Stomach (tissue), 9 donors: ENCODE data around the gene SAP30. TPM values are rescaled to one million over a fixed set of nuclear protein-coding genes. Genes with fewer than 3 reads are reported as not detected.

Source experiments
- DNase-seq, 2 donors: peaks; one replicate each; pipeline versions ENCODE4 v3.0.0 to v3.0.0-alpha.2; 2013 to 2019
- H3K27ac ChIP-seq, 5 donors: fragments of 200-600 bp in 4 of 5; sonication (generic) in 4 of 5; one replicate each; pipeline ENCODE4 v1.5.1; 2013 to 2019; ENCODE audit warnings: mild to moderate bottlenecking in 1 of 5, moderate library complexity in 1 of 5
- H3K27me3 ChIP-seq, 3 donors: fragments of 200-600 bp; sonication (generic); one replicate each; pipeline ENCODE4 v1.5.1; 2017 to 2019; ENCODE audit warnings: mixed run types in 1 of 3
- H3K36me3 ChIP-seq, 4 donors: fragments of 200-600 bp; sonication (generic); 1 replicate in 3 of 4; 2 replicates in 1 of 4; pipeline ENCODE4 v1.5.1; 2016 to 2019
- H3K4me1 ChIP-seq, 4 donors: fragments of 200-600 bp; sonication (generic); one replicate each; pipeline ENCODE4 v1.5.1; 2016 to 2019
- H3K4me3 ChIP-seq, 4 donors: fragments of 200-600 bp; sonication (generic) in 3 of 4; one replicate each; pipeline ENCODE4 v1.5.1; 2016 to 2019; ENCODE audit warnings: mild to moderate bottlenecking in 1 of 4
- H3K9me3 ChIP-seq, 4 donors: fragments of 200-600 bp; sonication (generic); one replicate each; pipeline ENCODE4 v1.5.1; 2016 to 2019
- EP300 ChIP-seq: sonication (generic); formaldehyde crosslinking; IDR thresholded peaks from one replicate; pipeline ENCODE4 v1.6.1; 2017; ENCODE audit warnings: antibody characterized with exemption
- POLR2A ChIP-seq, 4 donors: fragments of 450-650 bp; IDR thresholded peaks; one replicate each; pipeline ENCODE4 v1.6.1; 2016; ENCODE audit warnings: antibody characterized with exemption in 4 of 4, control low read depth in 2 of 4, mild to moderate bottlenecking in 1 of 4, moderate library complexity in 1 of 4
- POLR2AphosphoS5 ChIP-seq, 3 donors: sonication (generic); formaldehyde crosslinking; IDR thresholded peaks; one replicate each; pipeline ENCODE4 v1.6.1; 2016; ENCODE audit warnings: antibody characterized with exemption in 3 of 3
- WGBS, 5 donors: extraction: QIAGEN DNeasy Blood & Tissue Kit in 3 of 5; methylation state at CpG; one replicate each; pipeline versions ENCODE4 v1.1.5 to v1.1.7; 2013 to 2018; 5-methylcytosine and 5-hydroxymethylcytosine counted together
- intact Hi-C: fragments of 100-400 bp; cut with DNase I; formaldehyde crosslinking; loops from one replicate; pipeline ENCODE4 v1.15.1; 2023; ENCODE audit warnings: low total_unique reads
- polyA plus RNA-seq, 3 donors: library from polyadenylated mRNA; stranded (reverse); fragments of 200-250 nt; gene quantifications; one replicate each; pipeline ENCODE4 v1.2.3, GENCODE V29; 2013
- total RNA-seq, 5 donors: library from RNA; depleted of rRNA; stranded (reverse); fragments of >200 nt; gene quantifications; one replicate each; pipeline versions ENCODE4 v1.1.0 to v1.2.3, GENCODE V29; 2014 to 2016
- TF ChIP-seq, protein P1 (sequence below), 7 experiments: fragments of 450-650 bp in 4 of 7; fragments of 200-600 bp in 3 of 7; sonication (generic) in 3 of 7; IDR thresholded peaks; one replicate each; pipeline ENCODE4 v1.5.1; 2016 to 2019; ENCODE audit warnings: antibody characterized with exemption in 7 of 7, control low read depth in 2 of 7, mild to moderate bottlenecking in 1 of 7
- donor health status: healthy with polysubstance abuse.
- donor health status: Bipolar disorder and iron deficiency.
- donor health status: healthy.

Gene SAP30
- total and polyA plus RNA-seq, 8 donors, result 3.1 to 24.0 (median 9.3) TPM

DNA sequence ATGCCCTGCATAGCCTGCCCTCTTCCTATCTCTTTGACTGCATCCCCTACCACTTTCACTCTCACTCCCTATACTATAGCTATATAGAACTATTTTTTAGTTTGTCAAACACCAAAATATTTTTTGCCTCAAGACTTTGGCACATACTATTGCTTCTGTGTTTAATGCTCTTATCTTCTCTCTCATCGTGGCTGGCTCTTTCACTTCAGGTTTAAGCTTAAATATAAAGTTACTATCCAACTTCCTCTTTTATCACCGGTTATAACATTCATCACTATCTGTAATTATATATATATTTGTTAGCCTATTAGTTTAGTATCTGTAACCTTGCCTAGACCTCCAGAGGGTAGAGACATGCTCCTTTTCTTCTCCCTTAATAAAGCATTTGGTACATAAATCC, 25.1 kb upstream of the SAP30 start:
- intact Hi-C loops, result no loop called here
- TF ChIP-seq, protein P1, sequence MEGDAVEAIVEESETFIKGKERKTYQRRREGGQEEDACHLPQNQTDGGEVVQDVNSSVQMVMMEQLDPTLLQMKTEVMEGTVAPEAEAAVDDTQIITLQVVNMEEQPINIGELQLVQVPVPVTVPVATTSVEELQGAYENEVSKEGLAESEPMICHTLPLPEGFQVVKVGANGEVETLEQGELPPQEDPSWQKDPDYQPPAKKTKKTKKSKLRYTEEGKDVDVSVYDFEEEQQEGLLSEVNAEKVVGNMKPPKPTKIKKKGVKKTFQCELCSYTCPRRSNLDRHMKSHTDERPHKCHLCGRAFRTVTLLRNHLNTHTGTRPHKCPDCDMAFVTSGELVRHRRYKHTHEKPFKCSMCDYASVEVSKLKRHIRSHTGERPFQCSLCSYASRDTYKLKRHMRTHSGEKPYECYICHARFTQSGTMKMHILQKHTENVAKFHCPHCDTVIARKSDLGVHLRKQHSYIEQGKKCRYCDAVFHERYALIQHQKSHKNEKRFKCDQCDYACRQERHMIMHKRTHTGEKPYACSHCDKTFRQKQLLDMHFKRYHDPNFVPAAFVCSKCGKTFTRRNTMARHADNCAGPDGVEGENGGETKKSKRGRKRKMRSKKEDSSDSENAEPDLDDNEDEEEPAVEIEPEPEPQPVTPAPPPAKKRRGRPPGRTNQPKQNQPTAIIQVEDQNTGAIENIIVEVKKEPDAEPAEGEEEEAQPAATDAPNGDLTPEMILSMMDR (IDR thresholded peaks at IDR 0.05), result no peak
- TF ChIP-seq POLR2AphosphoS5 (IDR thresholded peaks at IDR 0.05), result no peak
- TF ChIP-seq EP300, result no peak
- no peak for TF ChIP-seq POLR2A (IDR thresholded peaks at IDR 0.05)
- H3K4me3 ChIP-seq, result no peak overlapping the region
- H3K9me3 ChIP-seq, result no peaks in the 10 kb centered on the region
- no peaks in the 10 kb centered on the region for H3K27me3 ChIP-seq
- DNase-seq, result no peak
- whole genome bisulfite sequencing, 5 donors, result 41 to 60% (median 51%) methylated on average over 2 of the region's 2 CpGs
- no peak overlapping the region for H3K27ac ChIP-seq
- H3K36me3 ChIP-seq, result no peaks in the 10 kb centered on the region
- H3K4me1 ChIP-seq, result no peaks in the 10 kb centered on the region

DNA sequence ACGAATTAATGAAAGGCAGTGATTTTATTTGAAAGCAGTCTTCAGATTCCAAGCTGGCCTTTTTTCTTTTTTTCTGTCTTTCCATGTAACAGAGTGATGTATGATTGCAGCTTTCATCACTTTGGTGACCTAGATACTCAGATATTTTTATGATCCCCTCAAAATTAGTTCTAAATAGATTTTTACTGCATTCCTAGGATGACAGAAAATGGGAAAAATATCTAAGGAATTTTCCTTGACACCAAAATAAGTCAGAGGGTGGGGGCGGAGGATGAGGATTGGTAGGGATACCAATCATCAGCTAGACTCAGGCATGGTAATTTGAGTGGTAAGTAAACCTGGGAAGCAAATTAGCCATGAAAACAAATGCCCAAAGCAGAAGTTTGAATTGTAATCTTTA, 24.7 kb upstream of the SAP30 start:
- Histone ChIP-seq H3K9me3 (no peaks in the 10 kb centered on the region), H3K27ac (no peak overlapping the region), H3K36me3 (no peaks in the 10 kb centered on the region), H3K27me3 (no peaks in the 10 kb centered on the region), H3K4me1 (no peaks in the 10 kb centered on the region), H3K4me3 (no peak overlapping the region)
- TF ChIP-seq POLR2A (IDR thresholded peaks at IDR 0.05), result no peak
- WGBS, 5 donors, result 49 to 94% (median 87%) methylated on average over 2 of the region's 2 CpGs
- no peak for DNase-seq
- intact Hi-C loops, result no loop called here

GRCh38 chr4:173347467-173347866, 23.3 kb upstream of the SAP30 start:
- Histone ChIP-seq H3K36me3 (no peaks in the 10 kb centered on the region), H3K4me1 (no peaks in the 10 kb centered on the region), H3K27ac (no peak overlapping the region), H3K4me3 (no peak overlapping the region), H3K9me3 (no peaks in the 10 kb centered on the region), H3K27me3 (no peaks in the 10 kb centered on the region)
- no peak for DNase-seq
- TF ChIP-seq POLR2A (IDR thresholded peaks at IDR 0.05), result no peak
- TF ChIP-seq, protein P1 (IDR thresholded peaks at IDR 0.05), result no peak
- TF ChIP-seq EP300, result no peak
- no peak for TF ChIP-seq POLR2AphosphoS5 (IDR thresholded peaks at IDR 0.05)
- WGBS, 5 donors, result 97 to 100% (median 100%) methylated on average over 1 of the region's 1 CpG
- intact Hi-C loops, result no loop called here

DNA sequence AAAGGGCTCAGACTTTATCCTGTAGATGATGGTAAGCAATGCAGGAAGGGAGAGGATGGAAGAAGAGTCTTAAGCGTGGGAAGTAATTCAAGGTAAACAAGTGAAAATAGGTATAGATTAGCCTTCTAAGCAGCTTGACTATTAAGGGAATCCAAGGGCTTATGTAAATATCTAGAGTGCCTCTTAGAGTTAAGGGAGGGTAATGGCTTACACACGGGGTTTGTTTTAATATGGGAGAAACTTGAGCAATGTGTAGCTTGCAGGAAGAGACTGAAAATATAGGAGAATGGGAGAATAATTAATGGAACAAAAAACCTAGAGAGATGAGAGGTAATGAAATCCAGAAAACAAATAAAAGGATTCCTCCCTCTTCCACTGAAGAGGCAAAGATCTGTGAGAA, 12.8 kb upstream of the SAP30 start:
- Histone ChIP-seq H3K4me3 (no peak overlapping the region), H3K9me3 (no peaks in the 10 kb centered on the region), H3K27ac (no peak overlapping the region), H3K27me3 (no peaks in the 10 kb centered on the region), H3K36me3 (no peaks in the 10 kb centered on the region), H3K4me1 (no peaks in the 10 kb centered on the region)
- 32 to 46% (median 35%) methylated on average over 2 of the region's 2 CpGs for WGBS, 5 donors
- TF ChIP-seq, protein P1 (IDR thresholded peaks at IDR 0.05), result no peak
- TF ChIP-seq POLR2A (IDR thresholded peaks at IDR 0.05) (no peak), EP300 (no peak), POLR2AphosphoS5 (IDR thresholded peaks at IDR 0.05) (no peak)
- intact Hi-C loops, result no loop called here
- DNase-seq, result no peak

- 54 to 58% (median 56%) methylated on average over 5 of the region's 5 CpGs for WGBS, 5 donors
- no peaks in the 10 kb centered on the region for H3K27me3 ChIP-seq
- TF ChIP-seq, protein P1 (IDR thresholded peaks at IDR 0.05), result no peak
- TF ChIP-seq POLR2A (IDR thresholded peaks at IDR 0.05), result no peak
- no peak for TF ChIP-seq POLR2AphosphoS5 (IDR thresholded peaks at IDR 0.05)
- no peak for TF ChIP-seq EP300
These were observed 10.1 kb upstream of the SAP30 start for GRCh38 chr4:173360587-173361221.

More at GRCh38 chr4:173360587-173361221, 10.1 kb upstream of the SAP30 start:
- no peaks in the 10 kb centered on the region for H3K9me3 ChIP-seq
- DNase-seq, result peak in 1 of 2 donors; percentile 31
- H3K4me3 ChIP-seq, result no peak overlapping the region
- peaks cover 0 to 4% (median under 1%) of the 10 kb centered on the region in 4 donors for H3K4me1 ChIP-seq
- intact Hi-C loops, result no loop called here
- no peak overlapping the region for H3K27ac ChIP-seq
- H3K36me3 ChIP-seq, result no peaks in the 10 kb centered on the region
